Measurements from ENCODE around the gene SLFN12L.
A peak's percentile ranks its signal among the peaks of the same experiment; 100 is the strongest.
"Not testable (repeated sequence)": the region's sequence is repeated elsewhere in the genome, so short reads cannot be mapped to it uniquely, and the experiment has no call there.

The SLFN12L gene

DNA sequence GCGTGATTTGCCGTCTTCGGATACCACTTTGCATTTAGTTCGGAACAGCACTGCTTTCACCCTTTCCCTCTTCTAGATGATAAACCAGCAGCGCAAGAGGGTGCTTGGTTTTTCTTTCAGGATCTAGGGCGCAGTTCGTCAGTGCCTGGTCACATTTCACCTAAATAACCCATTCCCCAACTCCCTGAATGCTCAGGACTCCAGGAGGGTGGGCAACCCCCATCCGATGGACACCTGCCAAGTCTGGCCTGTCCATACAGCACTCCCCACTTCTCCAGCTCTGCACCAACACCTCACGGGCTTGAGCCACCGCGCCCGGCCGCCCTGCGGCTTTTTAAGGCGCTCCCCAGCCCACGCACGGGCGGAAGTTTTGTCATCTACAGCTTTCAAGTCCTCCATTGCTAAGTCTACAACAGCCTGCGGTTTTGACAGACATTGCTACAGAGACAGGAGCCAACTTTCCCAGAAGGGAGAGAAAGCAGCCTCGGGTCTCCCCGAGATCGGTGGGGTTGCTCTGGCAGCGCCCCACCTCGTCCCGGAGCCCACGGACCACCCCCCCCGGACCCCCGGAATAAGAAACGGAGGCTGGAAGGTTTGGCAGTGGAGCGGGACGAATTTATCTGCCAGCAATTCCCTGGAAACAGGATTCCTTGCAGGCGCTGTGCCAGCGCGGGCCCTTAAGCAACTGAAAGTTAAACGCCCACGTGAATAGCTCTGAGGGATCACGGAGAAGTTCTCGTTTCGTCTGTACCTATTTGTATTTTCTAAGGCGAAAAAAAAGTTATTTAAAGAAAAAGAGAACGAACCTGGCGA lies 50.4 kb downstream of the SLFN12L start:
- peak overlapping the region; percentile 49 for H3K4me3 ChIP-seq (ENCODE audit: low read length)
- H3K36me3 ChIP-seq (ENCODE audit: control insufficient read depth, insufficient read depth, low read length): no peaks in the 10 kb centered on the region
- H3K27ac ChIP-seq (ENCODE audit: low read depth, low read length): no peak overlapping the region
- peaks cover 18% of the 10 kb centered on the region for H3K27me3 ChIP-seq (ENCODE audit: control insufficient read depth, insufficient read depth, low read length)
- H3K4me1 ChIP-seq (ENCODE audit: control insufficient read depth, insufficient read depth, low read length): no peaks in the 10 kb centered on the region
- no peak overlapping the region for H3K9ac ChIP-seq (ENCODE audit: low read length)

DNA sequence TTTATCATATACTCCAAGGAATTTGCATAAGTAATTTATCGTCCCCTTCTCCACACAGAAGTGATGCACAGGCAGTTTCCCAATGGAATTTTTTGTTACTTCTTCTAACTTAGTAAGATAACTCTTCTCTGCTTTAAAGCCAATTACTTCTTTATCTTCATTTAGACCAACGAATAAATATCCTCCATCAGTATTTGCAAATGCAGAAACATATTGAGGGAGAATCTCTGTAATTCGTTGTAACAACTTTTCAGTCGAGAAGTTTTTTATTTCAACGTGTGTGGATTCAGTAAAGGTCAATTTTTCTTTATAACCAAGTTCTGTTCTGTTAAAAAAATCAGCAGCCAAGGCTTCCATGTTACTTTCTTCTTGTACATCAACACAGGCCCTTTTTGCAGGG lies 58.2 kb downstream of the SLFN12L start:
- no peak overlapping the region for H3K4me3 ChIP-seq (ENCODE audit: low read length)
- no peak overlapping the region for H3K27ac ChIP-seq (ENCODE audit: low read depth, low read length)
- no peaks in the 10 kb centered on the region for H3K27me3 ChIP-seq (ENCODE audit: control insufficient read depth, insufficient read depth, low read length)

GRCh38 chr17:35477248-35477647 lies 60.2 kb downstream of the SLFN12L start:
- H3K27ac ChIP-seq (ENCODE audit: low read depth, low read length): no peak overlapping the region
- H3K36me3 ChIP-seq (ENCODE audit: control insufficient read depth, insufficient read depth, low read length): no peaks in the 10 kb centered on the region
- no peak overlapping the region for H3K9ac ChIP-seq (ENCODE audit: low read length)
- H3K27me3 ChIP-seq (ENCODE audit: control insufficient read depth, insufficient read depth, low read length): no peaks in the 10 kb centered on the region
- H3K4me1 ChIP-seq (ENCODE audit: control insufficient read depth, insufficient read depth, low read length): no peaks in the 10 kb centered on the region
- no peak overlapping the region for H3K4me3 ChIP-seq (ENCODE audit: low read length)

More for the DNA sequence above, 58.2 kb downstream of the SLFN12L start:
- H3K4me1 ChIP-seq (ENCODE audit: control insufficient read depth, insufficient read depth, low read length): no peaks in the 10 kb centered on the region
- H3K9ac ChIP-seq (ENCODE audit: low read length): no peak overlapping the region
- no peaks in the 10 kb centered on the region for H3K36me3 ChIP-seq (ENCODE audit: control insufficient read depth, insufficient read depth, low read length)

- Histone ChIP-seq H3K27ac (ENCODE audit: low read depth, low read length) (no peak overlapping the region), H3K4me3 (ENCODE audit: low read length) (no peak overlapping the region), H3K4me1 (ENCODE audit: control insufficient read depth, insufficient read depth, low read length) (no peaks in the 10 kb centered on the region), H3K27me3 (ENCODE audit: control insufficient read depth, insufficient read depth, low read length) (no peaks in the 10 kb centered on the region), H3K9ac (ENCODE audit: low read length) (no peak overlapping the region), H3K36me3 (ENCODE audit: control insufficient read depth, insufficient read depth, low read length) (no peaks in the 10 kb centered on the region)
Measured at GRCh38 chr17:35476283-35476820, 61.1 kb downstream of the SLFN12L start.

- Histone ChIP-seq H3K36me3 (ENCODE audit: control insufficient read depth, insufficient read depth, low read length) (no peaks in the 10 kb centered on the region), H3K27me3 (ENCODE audit: control insufficient read depth, insufficient read depth, low read length) (no peaks in the 10 kb centered on the region), H3K9ac (ENCODE audit: low read length) (no peak overlapping the region), H3K4me1 (ENCODE audit: control insufficient read depth, insufficient read depth, low read length) (no peaks in the 10 kb centered on the region), H3K27ac (ENCODE audit: low read depth, low read length) (no peak overlapping the region), H3K4me3 (ENCODE audit: low read length) (no peak overlapping the region)
Measured at GRCh38 chr17:35468475-35468874, 69.0 kb downstream of the SLFN12L start.

- H3K27me3 ChIP-seq (ENCODE audit: control insufficient read depth, insufficient read depth, low read length): no peaks in the 10 kb centered on the region
- no peak overlapping the region for H3K4me3 ChIP-seq (ENCODE audit: low read length)
- H3K9ac ChIP-seq (ENCODE audit: low read length): no peak overlapping the region
- H3K4me1 ChIP-seq (ENCODE audit: control insufficient read depth, insufficient read depth, low read length): no peaks in the 10 kb centered on the region
- H3K36me3 ChIP-seq (ENCODE audit: control insufficient read depth, insufficient read depth, low read length): no peaks in the 10 kb centered on the region
- H3K27ac ChIP-seq (ENCODE audit: low read depth, low read length): no peak overlapping the region
Measured at GRCh38 chr17:35467824-35468223, 69.7 kb downstream of the SLFN12L start.

DNA sequence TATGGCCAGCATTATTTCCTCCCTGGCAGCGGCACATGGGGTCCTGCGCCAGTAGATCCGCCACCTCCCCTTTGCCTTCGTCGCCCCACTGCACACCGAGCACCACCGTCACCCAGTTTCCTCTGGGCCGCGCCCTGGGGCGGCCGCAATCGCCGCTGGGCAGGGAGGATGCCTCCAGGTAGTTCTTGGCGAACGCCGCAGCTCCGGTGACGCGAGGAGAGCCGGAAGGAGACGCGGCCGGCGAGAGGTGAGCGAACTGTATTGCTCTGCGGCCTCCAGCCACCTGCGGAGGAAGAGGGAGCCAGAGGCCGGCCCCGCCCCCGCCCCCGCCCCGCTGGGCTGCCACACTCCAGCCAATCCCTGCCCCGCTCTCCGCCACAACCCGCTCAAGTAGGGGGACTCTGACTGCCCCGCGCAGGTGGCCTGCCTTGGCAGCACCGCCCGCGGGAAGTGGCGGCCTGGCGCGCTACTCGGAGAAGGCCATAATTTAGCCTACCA lies 77.1 kb downstream of the SLFN12L start:
- H3K4me1 ChIP-seq (ENCODE audit: control insufficient read depth, insufficient read depth, low read length): no peaks in the 10 kb centered on the region
- H3K9ac ChIP-seq (ENCODE audit: low read length): no peak overlapping the region
- H3K27ac ChIP-seq (ENCODE audit: low read depth, low read length): no peak overlapping the region
- no peaks in the 10 kb centered on the region for H3K27me3 ChIP-seq (ENCODE audit: control insufficient read depth, insufficient read depth, low read length)
- H3K36me3 ChIP-seq (ENCODE audit: control insufficient read depth, insufficient read depth, low read length): no peaks in the 10 kb centered on the region
- peak overlapping the region; percentile 23 for H3K4me3 ChIP-seq (ENCODE audit: low read length)

- H3K27me3 ChIP-seq (ENCODE audit: control insufficient read depth, insufficient read depth, low read length); H3K4me3 ChIP-seq (ENCODE audit: low read length); H3K9ac ChIP-seq (ENCODE audit: low read length); H3K36me3 ChIP-seq (ENCODE audit: control insufficient read depth, insufficient read depth, low read length); H3K27ac ChIP-seq (ENCODE audit: low read depth, low read length); H3K4me1 ChIP-seq (ENCODE audit: control insufficient read depth, insufficient read depth, low read length): not testable (repeated sequence)
Measured at GRCh38 chr17:35454035-35454434, 83.4 kb downstream of the SLFN12L start.

DNA sequence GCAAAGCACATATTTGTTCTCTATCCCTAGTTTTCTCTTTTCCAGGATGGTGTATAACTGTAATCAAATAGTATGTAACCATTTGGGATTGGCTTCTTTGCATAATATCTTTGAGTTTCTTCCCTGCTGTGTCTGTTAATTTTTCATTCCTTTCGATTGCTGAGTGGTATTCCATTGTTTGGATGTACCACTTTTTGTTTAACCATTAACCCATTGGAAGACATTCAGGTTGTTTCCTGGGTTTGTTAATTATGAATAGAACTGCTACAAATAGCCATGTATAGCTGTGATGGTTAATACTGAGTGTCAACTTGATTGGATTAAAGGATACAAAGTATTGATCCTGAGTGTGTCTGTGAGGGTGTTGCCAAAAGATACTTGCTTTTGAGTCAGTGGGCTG lies 84.3 kb downstream of the SLFN12L start:
- Histone ChIP-seq H3K4me1 (ENCODE audit: control insufficient read depth, insufficient read depth, low read length) (no peaks in the 10 kb centered on the region), H3K4me3 (ENCODE audit: low read length) (no peak overlapping the region), H3K36me3 (ENCODE audit: control insufficient read depth, insufficient read depth, low read length) (no peaks in the 10 kb centered on the region), H3K9ac (ENCODE audit: low read length) (no peak overlapping the region), H3K27me3 (ENCODE audit: control insufficient read depth, insufficient read depth, low read length) (peaks cover 10% of the 10 kb centered on the region), H3K27ac (ENCODE audit: low read depth, low read length) (no peak overlapping the region)

- no peaks in the 10 kb centered on the region for H3K36me3 ChIP-seq (ENCODE audit: control insufficient read depth, insufficient read depth, low read length)
- no peak overlapping the region for H3K9ac ChIP-seq (ENCODE audit: low read length)
- peaks cover 10% of the 10 kb centered on the region for H3K27me3 ChIP-seq (ENCODE audit: control insufficient read depth, insufficient read depth, low read length)
- no peaks in the 10 kb centered on the region for H3K4me1 ChIP-seq (ENCODE audit: control insufficient read depth, insufficient read depth, low read length)
- H3K27ac ChIP-seq (ENCODE audit: low read depth, low read length): peak overlapping the region; percentile 37
- peak overlapping the region; percentile 59 for H3K4me3 ChIP-seq (ENCODE audit: low read length)
Measured at GRCh38 chr17:35449371-35449931, 88.0 kb downstream of the SLFN12L start.

- Histone ChIP-seq H3K4me3 (ENCODE audit: low read length) (peak overlapping the region; percentile 59), H3K27me3 (ENCODE audit: control insufficient read depth, insufficient read depth, low read length) (peaks cover 10% of the 10 kb centered on the region), H3K27ac (ENCODE audit: low read depth, low read length) (peak overlapping the region; percentile 55)
Measured at GRCh38 chr17:35448899-35449227, 88.6 kb downstream of the SLFN12L start.

GRCh38 chr17:35448214-35448898 lies 89.1 kb downstream of the SLFN12L start, which contains the start of gene SLFN13:
SLFN13 (minus strand) TSS chr17:35448766; CDS start chr17:35445680, 3,086 bp downstream.
- no peaks in the 10 kb centered on the region for H3K36me3 ChIP-seq (ENCODE audit: control insufficient read depth, insufficient read depth, low read length)
- peaks cover 10% of the 10 kb centered on the region for H3K27me3 ChIP-seq (ENCODE audit: control insufficient read depth, insufficient read depth, low read length)
- H3K27ac ChIP-seq (ENCODE audit: low read depth, low read length): peak within 1 kb of the TSS; percentile 55
- H3K9ac ChIP-seq (ENCODE audit: low read length): peak within 1 kb of the TSS; percentile 10
- no peaks in the 10 kb centered on the region for H3K4me1 ChIP-seq (ENCODE audit: control insufficient read depth, insufficient read depth, low read length)
- H3K4me3 ChIP-seq (ENCODE audit: low read length): peak within 1 kb of the TSS; percentile 59

More at GRCh38 chr17:35448899-35449227, 88.6 kb downstream of the SLFN12L start:
- no peak overlapping the region for H3K9ac ChIP-seq (ENCODE audit: low read length)
- no peaks in the 10 kb centered on the region for H3K36me3 ChIP-seq (ENCODE audit: control insufficient read depth, insufficient read depth, low read length)
- H3K4me1 ChIP-seq (ENCODE audit: control insufficient read depth, insufficient read depth, low read length): no peaks in the 10 kb centered on the region
